PC-3 (cell line): ENCODE results near the gene FMNL1.

Experiments
- CTCF ChIP-seq: fragments of 300-600 bp; sonication (generic); conservative IDR thresholded peaks from 2 replicates; pipeline ENCODE4 v1.5.1; 2017; ENCODE audit warnings: antibody characterized with exemption, low read depth, mild to moderate bottlenecking, low read length
- EZH2 ChIP-seq: fragments of 300-600 bp; sonication (generic); IDR thresholded peaks from one replicate; pipeline ENCODE4 v1.6.1; 2017; ENCODE audit warnings: antibody characterized with exemption, mild to moderate bottlenecking, low read length; ENCODE audit not compliant: unreplicated experiment

DNA sequence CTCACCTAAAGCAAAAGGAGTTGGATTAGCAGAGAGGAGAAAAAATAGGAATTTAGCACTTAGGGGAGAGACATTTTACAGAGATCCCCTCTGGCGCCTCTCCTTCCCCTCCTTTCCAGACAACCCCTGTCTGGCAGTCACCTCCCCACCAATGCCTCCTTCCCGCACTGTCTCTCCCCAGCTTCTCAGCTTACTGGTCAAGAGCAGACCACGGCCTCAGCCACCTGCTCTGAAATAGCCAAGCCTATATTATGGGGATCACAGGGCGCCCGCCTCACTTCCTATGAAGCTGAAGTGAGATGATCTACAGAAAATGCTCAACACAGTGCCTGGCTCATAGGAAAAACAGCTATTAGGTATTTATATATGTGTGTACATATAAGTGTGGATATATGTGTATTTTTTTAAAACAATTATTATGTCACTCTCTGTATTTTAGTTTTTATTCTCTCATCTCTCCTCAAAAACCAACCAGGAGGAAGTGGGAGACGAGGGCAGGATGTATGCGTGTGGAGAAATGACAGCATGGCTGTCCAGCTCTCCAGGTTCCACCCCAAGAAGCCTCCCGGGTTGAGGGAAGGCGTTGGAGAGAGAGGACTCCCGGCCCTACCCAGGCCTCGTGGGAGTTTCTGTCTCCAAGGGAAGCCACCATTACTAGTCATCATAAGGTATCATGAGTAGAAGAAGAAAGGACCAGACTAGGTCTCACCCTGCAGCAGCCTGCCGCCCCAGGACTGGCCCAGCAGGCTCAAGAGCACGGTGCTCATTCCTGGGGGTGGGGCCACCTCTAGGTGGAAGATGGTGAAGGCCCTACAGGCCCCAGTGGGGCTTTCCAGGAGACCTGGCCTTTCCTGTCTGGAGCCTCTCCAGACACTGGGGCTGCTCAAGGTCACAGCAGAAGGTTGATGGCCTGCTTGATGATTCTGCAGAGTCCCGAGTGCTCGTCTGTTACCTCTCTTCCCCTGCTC, 67.9 kb downstream of the FMNL1 start:
- TF ChIP-seq CTCF (no peak), EZH2 (no peak)
